Liver (tissue), 3 donors: ENCODE data around the gene FZD10.

ENCODE experiments used
- NR2F2 ChIP-seq: IDR thresholded peaks from 2 replicates; pipeline ENCODE4 v1.6.1; 2016; ENCODE audit warnings: antibody characterized with exemption
- RAD21 ChIP-seq, 2 donors: IDR thresholded peaks; 2 replicates each; pipeline ENCODE4 v1.6.1; 2016; ENCODE audit warnings: antibody characterized with exemption in 2 of 2, mild to moderate bottlenecking in 2 of 2
- TAF1 ChIP-seq: conservative IDR thresholded peaks from 2 replicates; pipeline ENCODE4 v1.6.1; 2016; ENCODE audit warnings: antibody characterized with exemption, mild to moderate bottlenecking
- YY1 ChIP-seq: IDR thresholded peaks from 2 replicates; pipeline ENCODE4 v1.6.1; 2016; ENCODE audit warnings: antibody characterized with exemption, mild to moderate bottlenecking
- TF ChIP-seq, protein P1 (sequence below): fragments of 150-350 bp; IDR thresholded peaks from 2 replicates; pipeline ENCODE4 v1.5.1; 2017; ENCODE audit warnings: improper control_type of control experiment, low read depth, low read length; ENCODE audit not compliant: missing input control
- TF ChIP-seq, protein P2 (sequence below): IDR thresholded peaks from 2 replicates; pipeline ENCODE4 v1.6.1; 2016; ENCODE audit warnings: antibody characterized with exemption
- TF ChIP-seq, protein P3 (sequence below): IDR thresholded peaks from 2 replicates; pipeline ENCODE4 v1.6.1; 2016; ENCODE audit warnings: antibody characterized with exemption, mild to moderate bottlenecking
- donor health status: healthy.
- donor health status: healthy.

DNA sequence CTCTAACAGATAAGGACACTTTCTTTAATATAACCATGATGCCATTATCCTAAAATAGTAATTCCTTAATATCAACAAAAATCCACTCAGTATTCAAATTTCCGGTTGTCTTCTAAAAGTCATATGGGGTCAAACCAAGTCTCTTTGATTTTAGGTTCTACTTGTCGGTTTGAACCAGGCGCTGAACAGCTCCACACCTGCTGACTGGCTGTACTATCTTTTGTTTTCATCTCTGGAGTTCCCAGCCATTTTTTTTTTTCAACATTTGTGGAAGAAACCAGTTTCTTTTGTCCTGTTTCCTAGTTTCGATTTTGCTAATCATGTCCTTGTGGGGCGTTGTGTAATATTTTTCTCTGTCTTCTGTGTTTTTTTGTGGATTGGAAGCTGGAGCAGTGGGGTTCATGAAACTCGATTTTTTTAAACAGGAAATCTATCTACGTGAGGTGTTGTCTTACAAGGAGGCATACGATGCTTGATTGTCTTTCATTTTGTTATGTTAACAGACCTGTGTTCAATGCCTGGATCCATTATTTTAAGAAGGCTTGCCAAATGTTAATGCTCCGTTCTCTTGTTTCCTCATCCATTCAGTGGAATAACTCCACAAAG, 50.2 kb downstream of the FZD10 start:
- TF ChIP-seq YY1 (no peak), NR2F2 (no peak), TAF1 (no peak), RAD21 (IDR thresholded peaks at IDR 0.05) (no peak)
- TF ChIP-seq, protein P1, sequence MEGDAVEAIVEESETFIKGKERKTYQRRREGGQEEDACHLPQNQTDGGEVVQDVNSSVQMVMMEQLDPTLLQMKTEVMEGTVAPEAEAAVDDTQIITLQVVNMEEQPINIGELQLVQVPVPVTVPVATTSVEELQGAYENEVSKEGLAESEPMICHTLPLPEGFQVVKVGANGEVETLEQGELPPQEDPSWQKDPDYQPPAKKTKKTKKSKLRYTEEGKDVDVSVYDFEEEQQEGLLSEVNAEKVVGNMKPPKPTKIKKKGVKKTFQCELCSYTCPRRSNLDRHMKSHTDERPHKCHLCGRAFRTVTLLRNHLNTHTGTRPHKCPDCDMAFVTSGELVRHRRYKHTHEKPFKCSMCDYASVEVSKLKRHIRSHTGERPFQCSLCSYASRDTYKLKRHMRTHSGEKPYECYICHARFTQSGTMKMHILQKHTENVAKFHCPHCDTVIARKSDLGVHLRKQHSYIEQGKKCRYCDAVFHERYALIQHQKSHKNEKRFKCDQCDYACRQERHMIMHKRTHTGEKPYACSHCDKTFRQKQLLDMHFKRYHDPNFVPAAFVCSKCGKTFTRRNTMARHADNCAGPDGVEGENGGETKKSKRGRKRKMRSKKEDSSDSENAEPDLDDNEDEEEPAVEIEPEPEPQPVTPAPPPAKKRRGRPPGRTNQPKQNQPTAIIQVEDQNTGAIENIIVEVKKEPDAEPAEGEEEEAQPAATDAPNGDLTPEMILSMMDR = no peak
- TF ChIP-seq, protein P2, sequence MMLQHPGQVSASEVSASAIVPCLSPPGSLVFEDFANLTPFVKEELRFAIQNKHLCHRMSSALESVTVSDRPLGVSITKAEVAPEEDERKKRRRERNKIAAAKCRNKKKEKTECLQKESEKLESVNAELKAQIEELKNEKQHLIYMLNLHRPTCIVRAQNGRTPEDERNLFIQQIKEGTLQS = no peak
- TF ChIP-seq, protein P3, sequence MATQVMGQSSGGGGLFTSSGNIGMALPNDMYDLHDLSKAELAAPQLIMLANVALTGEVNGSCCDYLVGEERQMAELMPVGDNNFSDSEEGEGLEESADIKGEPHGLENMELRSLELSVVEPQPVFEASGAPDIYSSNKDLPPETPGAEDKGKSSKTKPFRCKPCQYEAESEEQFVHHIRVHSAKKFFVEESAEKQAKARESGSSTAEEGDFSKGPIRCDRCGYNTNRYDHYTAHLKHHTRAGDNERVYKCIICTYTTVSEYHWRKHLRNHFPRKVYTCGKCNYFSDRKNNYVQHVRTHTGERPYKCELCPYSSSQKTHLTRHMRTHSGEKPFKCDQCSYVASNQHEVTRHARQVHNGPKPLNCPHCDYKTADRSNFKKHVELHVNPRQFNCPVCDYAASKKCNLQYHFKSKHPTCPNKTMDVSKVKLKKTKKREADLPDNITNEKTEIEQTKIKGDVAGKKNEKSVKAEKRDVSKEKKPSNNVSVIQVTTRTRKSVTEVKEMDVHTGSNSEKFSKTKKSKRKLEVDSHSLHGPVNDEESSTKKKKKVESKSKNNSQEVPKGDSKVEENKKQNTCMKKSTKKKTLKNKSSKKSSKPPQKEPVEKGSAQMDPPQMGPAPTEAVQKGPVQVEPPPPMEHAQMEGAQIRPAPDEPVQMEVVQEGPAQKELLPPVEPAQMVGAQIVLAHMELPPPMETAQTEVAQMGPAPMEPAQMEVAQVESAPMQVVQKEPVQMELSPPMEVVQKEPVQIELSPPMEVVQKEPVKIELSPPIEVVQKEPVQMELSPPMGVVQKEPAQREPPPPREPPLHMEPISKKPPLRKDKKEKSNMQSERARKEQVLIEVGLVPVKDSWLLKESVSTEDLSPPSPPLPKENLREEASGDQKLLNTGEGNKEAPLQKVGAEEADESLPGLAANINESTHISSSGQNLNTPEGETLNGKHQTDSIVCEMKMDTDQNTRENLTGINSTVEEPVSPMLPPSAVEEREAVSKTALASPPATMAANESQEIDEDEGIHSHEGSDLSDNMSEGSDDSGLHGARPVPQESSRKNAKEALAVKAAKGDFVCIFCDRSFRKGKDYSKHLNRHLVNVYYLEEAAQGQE = no peak
